Thyroid gland (tissue), 4 donors: Measurements from ENCODE around the gene ABCC1.
"Not testable (repeated sequence)": the region's sequence is repeated elsewhere in the genome, so short reads cannot be mapped to it uniquely, and the experiment has no call there.

Source experiments
- CTCF ChIP-seq, 6 experiments: fragments of 200-600 bp in 3 of 6; fragments of 450-650 bp in 3 of 6; sonication (generic) in 3 of 6; IDR thresholded peaks; one replicate each; pipeline ENCODE4 v1.5.1; 2016 to 2019; ENCODE audit warnings: antibody characterized with exemption in 6 of 6, mild to moderate bottlenecking in 2 of 6, inconsistent platforms in 1 of 6, moderate library complexity in 1 of 6
- POLR2A ChIP-seq, 2 donors: fragments of 450-650 bp; IDR thresholded peaks; one replicate each; pipeline ENCODE4 v1.6.1; 2017; ENCODE audit warnings: antibody characterized with exemption in 2 of 2, mild to moderate bottlenecking in 2 of 2, moderate library complexity in 1 of 2

GRCh38 chr16:16104132-16104803 lies 154.9 kb downstream of the ABCC1 start:
- TF ChIP-seq CTCF, POLR2A (IDR thresholded peaks at IDR 0.05): not testable (repeated sequence)
